NCI-H187 treated with DMSO at 0.1 percent for 48 hours (cell line): ENCODE measurements around the gene KCNH4.
"Not testable (repeated sequence)": the region's sequence is repeated elsewhere in the genome, so short reads cannot be mapped to it uniquely, and the experiment has no call there.

Source experiments
- DNase-seq: peaks from one replicate; lab custom pipeline; 2025; lab: John Stamatoyannopoulos, UW

Gene KCNH4

DNA sequence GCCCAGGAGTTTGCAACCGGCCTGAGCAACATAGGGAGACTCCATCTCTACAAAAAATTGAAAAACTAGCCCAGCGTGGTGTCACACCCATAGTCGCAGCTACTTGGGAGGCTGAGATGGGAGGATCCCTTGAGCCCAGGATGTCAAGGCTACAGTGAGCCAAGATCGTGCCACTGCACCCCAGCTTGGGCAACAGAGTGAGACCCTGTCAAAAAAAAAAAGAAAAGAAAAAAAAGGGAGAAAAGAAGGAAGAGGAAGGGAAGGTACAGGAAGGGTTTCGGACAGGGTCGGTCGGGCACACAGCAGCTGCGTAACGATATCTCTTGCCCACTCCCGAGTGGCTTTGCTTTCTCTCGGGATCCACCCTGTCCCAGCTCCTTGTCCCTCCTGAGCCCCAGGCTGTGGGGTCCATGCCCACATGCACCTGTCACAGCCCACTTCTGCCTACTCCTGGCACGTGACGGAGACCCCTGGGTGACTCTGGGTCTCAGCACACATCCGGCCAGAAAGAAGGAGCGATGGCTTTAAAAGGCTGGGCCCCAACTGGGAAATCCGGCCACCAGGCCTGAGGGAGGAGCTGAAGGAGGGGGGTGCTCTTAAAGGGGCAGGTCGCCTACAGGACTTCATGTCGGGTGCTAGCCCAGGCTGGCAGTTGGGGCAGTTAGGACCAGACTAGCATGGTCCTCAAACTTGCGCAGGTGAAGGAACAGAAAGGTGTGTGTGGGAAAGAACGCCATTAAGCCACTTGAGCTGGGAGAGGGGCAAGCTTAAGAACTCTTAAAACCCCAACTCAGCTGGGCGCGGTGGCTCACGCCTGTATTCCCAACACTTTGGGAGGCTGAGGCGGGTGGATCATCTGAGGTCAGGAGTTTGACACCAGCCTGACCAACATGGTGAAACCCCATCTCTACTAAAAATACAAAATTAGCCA is 13.3 kb upstream of the KCNH4 start, which contains the start of gene GHDC:
Gene GHDC (minus strand): TSS at position 526 of the 931 bp plus-strand sequence. CDS start 913 bp downstream, outside the sequence.
- peak; percentile 79 for DNase-seq

DNA sequence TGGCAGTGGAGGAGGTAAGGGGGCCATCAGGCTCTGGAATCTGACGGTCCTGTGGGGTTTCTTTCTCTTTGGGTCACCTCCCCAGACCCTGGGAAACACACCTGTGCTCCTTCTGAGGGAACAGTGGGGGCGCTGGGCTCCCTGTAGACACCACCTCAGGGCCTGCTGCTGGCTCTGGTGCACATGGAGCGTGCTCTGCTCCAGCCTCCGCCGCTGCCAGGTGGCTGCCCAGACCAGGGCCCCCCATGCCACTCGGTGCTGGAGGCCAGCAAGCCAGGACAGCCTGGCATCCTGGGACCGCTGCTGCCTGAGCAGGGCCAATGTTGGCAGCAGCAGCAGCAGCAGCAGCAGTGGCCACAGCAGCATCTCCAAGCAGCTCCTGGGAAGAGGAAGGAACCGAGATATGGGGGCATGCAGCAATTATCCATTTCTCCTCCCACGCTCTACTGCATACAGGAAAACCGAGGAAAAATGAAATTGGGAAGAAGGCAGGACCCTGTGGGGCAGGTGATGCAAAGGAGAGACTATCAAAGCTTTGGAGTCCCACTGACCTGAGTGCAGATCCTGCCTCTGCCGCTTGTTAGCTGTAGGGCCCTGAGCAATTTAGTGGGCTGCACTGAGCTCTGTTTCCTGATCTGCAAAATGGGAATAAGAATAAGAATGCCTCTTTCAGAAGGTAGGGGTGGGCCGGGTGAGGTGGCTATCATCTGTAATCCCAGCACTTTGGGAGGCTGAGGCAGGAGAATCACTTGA is 12.4 kb upstream of the KCNH4 start:
- no peak for DNase-seq

DNA sequence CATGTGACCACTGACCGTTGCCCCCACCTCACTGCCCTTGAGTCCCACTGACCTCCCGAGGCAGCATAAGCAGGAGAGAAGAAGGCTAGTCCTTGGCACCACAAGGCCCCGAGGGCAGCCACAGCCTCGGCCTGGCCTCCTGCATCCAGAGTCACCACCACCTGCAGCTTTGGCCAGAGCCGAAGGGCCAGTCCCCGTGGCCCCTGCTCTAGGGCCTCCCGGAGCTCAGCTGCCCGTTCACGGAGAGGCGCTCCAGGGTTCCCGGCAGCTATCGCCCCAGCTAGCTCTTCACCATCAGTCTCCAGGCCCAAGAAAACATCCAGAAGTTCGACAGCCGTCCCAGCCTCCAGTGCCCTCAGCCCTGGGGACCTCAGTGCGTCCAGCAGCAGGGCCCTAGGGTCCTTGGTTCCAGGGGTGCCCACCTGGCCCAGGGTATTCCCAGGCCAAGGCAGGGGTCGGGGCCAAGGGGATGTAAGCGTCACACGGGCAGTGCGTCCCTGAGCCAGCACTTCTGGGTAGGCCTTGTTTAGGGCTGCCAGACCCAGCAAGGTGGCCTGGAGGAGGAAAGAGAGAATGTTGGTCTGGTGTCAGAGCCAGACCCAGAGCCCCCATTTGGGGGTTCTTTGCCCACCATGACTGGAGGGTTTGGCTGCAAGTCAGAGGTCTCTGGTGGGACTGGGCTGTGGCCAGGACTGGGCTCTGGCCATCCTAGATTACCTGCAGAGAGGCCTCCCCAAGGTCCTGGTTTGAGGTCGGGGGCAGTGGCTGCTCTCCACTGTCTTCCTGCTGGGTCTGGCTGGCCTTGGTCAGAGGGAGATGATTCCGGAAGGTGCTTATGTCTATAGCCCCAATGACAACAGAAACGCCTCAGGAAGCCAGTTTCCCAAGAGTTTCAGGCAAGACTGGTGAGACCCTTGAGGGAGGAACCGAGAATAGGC is 11.5 kb upstream of the KCNH4 start:
- no peak for DNase-seq

- no peak for DNase-seq
These were observed 10.3 kb upstream of the KCNH4 start for GRCh38 chr17:42191275-42191608.

- DNase-seq, result no peak
These were observed 9.7 kb upstream of the KCNH4 start for GRCh38 chr17:42190491-42191274.

- no peak for DNase-seq
These were observed 8.7 kb upstream of the KCNH4 start for GRCh38 chr17:42189651-42189965.

DNA sequence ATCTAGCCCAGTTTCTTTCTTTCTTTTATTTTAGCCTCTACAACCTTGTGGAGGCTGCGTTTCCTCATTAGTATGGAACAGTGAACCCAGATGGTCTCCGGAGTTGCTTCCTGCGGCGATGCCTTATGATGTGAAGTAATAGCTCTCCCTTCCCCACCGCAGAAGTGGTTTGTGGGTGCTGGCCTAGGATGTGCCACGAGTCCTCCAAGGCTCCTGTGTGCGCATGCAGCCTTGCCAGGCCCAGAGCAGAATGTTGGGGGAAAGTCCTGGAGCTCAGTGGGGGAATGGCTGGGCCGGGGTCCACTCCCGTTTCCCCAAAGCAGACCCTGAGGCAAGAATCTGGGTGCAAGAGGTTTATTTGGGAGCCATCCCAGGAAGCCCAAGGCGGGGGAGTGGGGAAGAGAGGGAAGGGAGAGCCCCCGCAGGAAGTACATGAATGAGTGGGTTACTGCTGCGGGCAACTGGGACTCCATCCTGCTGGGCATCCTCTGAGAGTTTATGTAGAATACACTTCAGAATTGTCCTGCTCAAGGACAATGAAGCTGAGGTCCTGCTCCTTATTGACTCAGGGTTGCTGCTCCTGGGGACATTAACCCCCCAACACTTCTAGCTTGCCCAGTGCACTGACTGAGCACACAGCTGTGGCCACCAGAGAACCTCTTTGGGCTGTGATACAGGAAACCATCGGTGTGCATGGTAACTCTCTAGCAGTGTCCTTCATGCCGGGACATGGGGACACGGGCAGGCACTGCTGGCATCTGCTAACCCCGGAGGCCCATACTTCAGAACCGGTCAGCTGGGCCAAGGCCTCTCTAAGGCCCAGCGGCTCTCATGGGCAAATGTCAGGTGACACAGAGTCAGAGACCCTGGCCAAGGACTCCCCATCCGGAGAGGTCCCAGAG is 8.1 kb upstream of the KCNH4 start:
- no peak for DNase-seq

DNA sequence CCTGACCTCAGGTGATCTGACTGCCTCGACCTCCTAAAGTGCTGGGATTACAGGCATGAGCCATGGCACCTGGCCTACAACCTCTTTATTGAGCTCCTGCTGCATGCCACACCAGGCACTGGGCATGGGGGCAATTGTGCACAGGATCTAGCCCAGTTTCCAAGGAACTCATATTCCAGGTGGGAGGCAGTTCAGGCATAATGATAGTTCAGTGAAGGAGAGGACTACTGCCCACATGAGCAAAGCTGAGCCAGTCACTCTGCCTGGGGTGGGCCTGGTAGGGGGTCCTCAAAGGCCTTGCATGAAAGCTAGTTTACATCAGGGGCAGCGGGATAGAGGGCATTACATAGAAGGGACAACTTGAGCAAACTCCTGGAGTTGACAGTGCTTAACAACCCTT is 6.9 kb upstream of the KCNH4 start:
- no peak for DNase-seq

GRCh38 chr17:42186191-42186590 is 5.2 kb upstream of the KCNH4 start:
- not testable (repeated sequence) for DNase-seq

GRCh38 chr17:42185621-42185930 is 4.6 kb upstream of the KCNH4 start:
- DNase-seq, result no peak

- no peak for DNase-seq
These were observed 4.0 kb upstream of the KCNH4 start, which contains the start of gene HCRT for GRCh38 chr17:42184713-42185620. Gene HCRT, minus strand, starts transcription at chr17:42185452. Its CDS starts 87 bp downstream, at chr17:42185365.

DNA sequence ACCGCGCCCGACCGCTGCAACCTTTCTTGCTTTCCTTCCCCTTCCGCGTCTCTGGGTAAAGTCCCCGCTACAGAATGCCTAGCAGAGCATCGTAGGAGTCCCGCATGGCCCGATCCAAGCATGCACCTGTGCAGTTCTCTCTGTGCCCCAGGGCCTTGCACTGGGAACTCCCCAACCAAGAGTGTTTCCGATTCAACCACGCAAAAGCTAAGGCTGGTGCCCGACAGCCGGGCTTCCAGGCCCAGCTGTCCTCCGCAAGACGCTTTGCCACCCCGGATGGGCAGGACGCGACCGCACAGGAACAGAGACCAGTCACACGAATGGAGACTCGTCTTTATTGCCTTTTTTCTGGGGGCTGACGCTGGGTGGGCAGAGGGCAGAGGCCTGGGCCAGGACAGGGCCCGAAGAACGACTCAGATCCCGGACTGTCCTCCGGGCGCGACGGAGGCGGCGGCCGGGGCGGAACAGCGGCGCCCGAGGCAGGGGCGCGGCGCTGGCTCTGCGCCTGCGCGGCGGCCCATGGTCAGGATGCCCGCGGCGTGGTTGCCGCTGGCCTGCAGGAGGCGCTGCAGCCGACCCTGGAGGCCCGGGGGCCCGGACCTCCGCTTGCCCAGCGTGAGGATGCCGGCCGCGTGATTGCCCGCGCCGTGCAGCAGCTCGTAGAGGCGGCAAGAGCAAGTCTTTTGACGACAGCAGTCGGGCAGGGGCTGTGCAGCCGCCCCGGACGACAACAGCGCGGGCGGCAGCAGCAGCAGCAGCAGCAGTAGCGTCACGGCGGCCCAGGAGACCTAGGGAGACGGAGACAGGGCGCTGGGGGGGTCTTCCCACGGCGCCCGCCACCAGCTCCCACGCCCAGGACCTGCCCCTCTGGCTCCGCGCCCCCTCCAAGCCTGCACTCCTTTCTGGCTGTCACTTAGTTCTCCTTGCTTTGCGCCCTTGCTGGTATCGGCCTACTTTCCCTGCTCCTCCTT is 3.1 kb upstream of the KCNH4 start:
- no peak for DNase-seq

GRCh38 chr17:42182927-42183734 is 2.2 kb upstream of the KCNH4 start:
- no peak for DNase-seq

DNA sequence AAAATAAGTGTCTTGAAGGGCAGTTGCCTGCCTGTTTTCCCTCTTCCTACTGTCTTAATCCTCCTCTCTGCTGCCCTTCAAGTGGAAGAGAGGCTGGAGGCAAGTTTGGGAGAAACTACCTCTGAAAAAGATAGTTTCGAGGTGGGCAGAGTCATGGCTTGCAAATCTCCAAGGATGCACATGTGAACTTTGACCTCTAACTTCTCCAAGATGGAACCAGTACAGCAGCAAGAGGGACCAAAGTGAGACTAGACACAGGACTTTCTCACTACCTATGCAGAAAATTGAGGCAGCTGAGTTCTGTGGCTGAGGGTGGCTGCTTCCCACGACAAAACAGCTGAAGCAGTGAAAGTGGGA is 887 bp upstream of the KCNH4 start:
- no peak for DNase-seq

- DNase-seq, result no peak
These were observed 476 bp downstream of the KCNH4 start for GRCh38 chr17:42180411-42180921.

DNA sequence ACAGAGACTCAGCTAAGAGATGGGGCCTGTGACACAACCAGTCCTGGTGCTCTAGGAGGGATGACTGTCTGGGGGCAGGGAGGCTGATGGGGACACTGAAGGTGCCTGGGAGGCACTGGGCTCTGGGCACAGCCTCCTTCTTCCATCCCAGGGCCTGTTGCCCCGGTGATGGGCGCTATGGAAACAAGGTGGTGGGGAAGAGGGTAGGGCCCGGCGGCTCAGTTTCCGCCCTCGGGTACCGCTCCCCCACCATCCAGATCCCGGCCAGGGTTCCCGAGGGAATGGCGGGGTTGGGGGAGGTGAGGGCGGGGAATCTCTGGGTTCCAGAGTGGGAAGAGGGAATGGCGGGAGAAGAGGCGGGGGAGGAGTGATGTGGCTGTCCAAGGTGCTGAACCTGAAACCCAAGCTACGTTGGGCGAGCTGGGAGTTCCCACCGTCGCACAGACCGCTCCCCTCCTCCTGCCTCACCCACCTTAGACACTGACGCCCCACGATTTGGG is 981 bp downstream of the KCNH4 start:
- DNase-seq, result no peak

GRCh38 chr17:42179335-42179734 is 1.6 kb downstream of the KCNH4 start:
- no peak for DNase-seq
